ENCODE results near the gene NDUFC1. TPM values are rescaled to one million over a fixed set of nuclear protein-coding genes. Genes with fewer than 3 reads are reported as not detected.

NDUFC1 gene
- total and polyA plus RNA-seq, 9 of the 15 experiments (the other 6 are each of a cell fraction or from before 2014, with no cell fraction given), result 58.9 to 378 (median 120) TPM

GRCh38 chr4:139295206-139295941, 6.9 kb downstream of the NDUFC1 start (continued):
- TF ChIP-seq ZMIZ1 (IDR thresholded peaks at IDR 0.05; ENCODE audit: low read depth in 2 of 2, low read length in 2 of 2) (peak in 1 of 2 experiments; percentile 35; a peak in 1 of 4 replicates), THRAP3 (IDR thresholded peaks at IDR 0.05; ENCODE audit: borderline replicate concordance) (no peak), PHTF2 (CRISPR knock-in tag; IDR thresholded peaks at IDR 0.05) (no peak), RCOR1 (IDR thresholded peaks at IDR 0.05; ENCODE audit: borderline replicate concordance in 1 of 2, low read depth in 2 of 2, low read length in 2 of 2) (no peak), THAP12 (CRISPR knock-in tag; IDR thresholded peaks at IDR 0.05) (peak; percentile 35; the same call in 1 of the 2 replicates), ZFP91 (CRISPR knock-in tag; IDR thresholded peaks at IDR 0.05) (no peak), HNRNPUL1 (IDR thresholded peaks at IDR 0.05; ENCODE audit: low read length) (no peak), RBBP5 (IDR thresholded peaks at IDR 0.05; ENCODE audit: borderline replicate concordance, insufficient read depth, low read length, poor library complexity, severe bottlenecking) (peak; percentile 94), E2F5 (CRISPR knock-in tag; IDR thresholded peaks at IDR 0.05) (no peak), CREB3 (tag; conservative IDR thresholded peaks at IDR 0.05; ENCODE audit: low read depth) (no peak), ZNF316 (IDR thresholded peaks at IDR 0.05) (0 out of 2 replicates have a peak, but pooled peaks have one; percentile 21), ZBTB17 (CRISPR knock-in tag; IDR thresholded peaks at IDR 0.05) (peak; percentile 42; the same call in 1 of the 2 replicates), TCF7 (IDR thresholded peaks at IDR 0.05; ENCODE audit: borderline replicate concordance) (peak; percentile 71; the same call in 1 of the 2 replicates), MBD2 (IDR thresholded peaks at IDR 0.05; ENCODE audit: borderline replicate concordance, low read depth) (peak; percentile 54; the same call in 1 of the 2 replicates)

Data from K562 (cell line).